Tongue (tissue), 3 donors: ENCODE data around the gene CLEC18C. TPM values are rescaled to one million over a fixed set of nuclear protein-coding genes. Genes with fewer than 3 reads are reported as not detected.
"Not testable (repeated sequence)": the region's sequence is repeated elsewhere in the genome, so short reads cannot be mapped to it uniquely, and the experiment has no call there.

Experiments
- DNase-seq: peaks from one replicate; pipeline ENCODE4 v3.0.0-alpha.2; 2015
- small RNA-seq: library from RNA; depleted of rRNA; stranded (forward); fragments of <200 nt; gene quantifications from one replicate; pipeline ENCODE3, GENCODE V24; 2014; ENCODE audit warnings: low replicate concordance
- total RNA-seq: library from RNA; depleted of rRNA; stranded (reverse); fragments of >200 nt; gene quantifications from one replicate; pipeline ENCODE4 v1.2.3, GENCODE V29; 2014

Gene CLEC18C
- total RNA-seq, 1 donor from 2014 or later = 0.41 TPM

GRCh38 chr16:70218586-70218985, 45.0 kb downstream of the CLEC18C start:
- not testable (repeated sequence) for DNase-seq

GRCh38 chr16:70222574-70222973, 49.0 kb downstream of the CLEC18C start:
- not testable (repeated sequence) for DNase-seq

- DNase-seq = not testable (repeated sequence)
These were observed 49.6 kb downstream of the CLEC18C start for GRCh38 chr16:70223216-70223615.

GRCh38 chr16:70223971-70224513, 50.5 kb downstream of the CLEC18C start:
- not testable (repeated sequence) for DNase-seq

- not testable (repeated sequence) for DNase-seq
These were observed 51.1 kb downstream of the CLEC18C start for GRCh38 chr16:70224645-70225044.

GRCh38 chr16:70225430-70225829, 51.8 kb downstream of the CLEC18C start:
- DNase-seq = not testable (repeated sequence)

- DNase-seq = not testable (repeated sequence)
These were observed 52.4 kb downstream of the CLEC18C start for GRCh38 chr16:70226024-70226423.

- DNase-seq = not testable (repeated sequence)
These were observed 58.2 kb downstream of the CLEC18C start for GRCh38 chr16:70231831-70232230.

Small RNAs within 50 kb of the gene (small RNA-seq; reads per million reads assigned to genes)
- gene AC009060.2 = not detected

Other genes starting within 250 kb of the CLEC18C start
- gene CLEC18A, start 222.5 kb upstream of the CLEC18C start, total RNA-seq = 0.62 TPM
- gene PDPR, start 59.5 kb upstream of the CLEC18C start, total RNA-seq = 30.8 TPM
- gene EXOSC6, start 78.2 kb downstream of the CLEC18C start, total RNA-seq = 33.3 TPM
- 89.1 TPM for gene AARS1, start 115.7 kb downstream of the CLEC18C start, total RNA-seq
- gene DDX19B, start 125.4 kb downstream of the CLEC18C start, total RNA-seq = 18.5 TPM
- gene DDX19A, start 173.1 kb downstream of the CLEC18C start, total RNA-seq = 53.9 TPM